Endodermal cell (in vitro differentiated cells): ENCODE measurements around the gene SERPINA5. TPM values are rescaled to one million over a fixed set of nuclear protein-coding genes. Genes with fewer than 3 reads are reported as not detected.

Source experiments
- DNase-seq: peaks from one replicate; pipeline ENCODE4 v3.0.0-alpha.2; 2017
- H3K27ac ChIP-seq: 2 replicates; pipeline ENCODE4 v1.5.1; 2013; ENCODE audit warnings: mild to moderate bottlenecking, low read depth, low read length, moderate library complexity
- H3K27me3 ChIP-seq: 2 replicates; pipeline ENCODE4 v1.6.1; 2013; ENCODE audit warnings: mild to moderate bottlenecking, low read length, moderate library complexity; ENCODE audit not compliant: insufficient read depth, control insufficient read depth, poor library complexity, severe bottlenecking
- H3K36me3 ChIP-seq: 2 replicates; pipeline ENCODE4 v1.7.0; 2013; ENCODE audit warnings: mild to moderate bottlenecking, low read length, moderate library complexity; ENCODE audit not compliant: control insufficient read depth, insufficient read depth
- H3K4me1 ChIP-seq: one replicate; pipeline ENCODE4 v1.7.0; 2013; ENCODE audit warnings: low read length; ENCODE audit not compliant: control insufficient read depth, insufficient read depth
- H3K4me3 ChIP-seq: 2 replicates; pipeline ENCODE4 v1.5.1; 2013; ENCODE audit warnings: mild to moderate bottlenecking, low read length, moderate library complexity
- H3K9ac ChIP-seq: 2 replicates; pipeline ENCODE4 v1.6.1; 2013; ENCODE audit warnings: mild to moderate bottlenecking, low read length, moderate library complexity; ENCODE audit not compliant: poor library complexity, severe bottlenecking; ENCODE audit errors: extremely low read depth
- H3K9me3 ChIP-seq: 2 replicates; pipeline ENCODE4 v1.6.1; 2013; ENCODE audit warnings: mild to moderate bottlenecking, low read length, moderate library complexity; ENCODE audit not compliant: control insufficient read depth
- H3K27ac Mint-ChIP-seq: 2 replicates; pipeline ENCODE4 v1.8.0; 2020; ENCODE audit warnings: mixed read lengths
- H3K27me3 Mint-ChIP-seq: 2 replicates; pipeline ENCODE4 v1.8.0; 2021; ENCODE audit warnings: mild to moderate bottlenecking, mixed read lengths; ENCODE audit not compliant: insufficient read depth
- H3K36me3 Mint-ChIP-seq: 2 replicates; pipeline ENCODE4 v1.8.0; 2020; ENCODE audit warnings: low read depth, mixed read lengths
- H3K4me1 Mint-ChIP-seq: 2 replicates; pipeline ENCODE4 v1.8.0; 2020; ENCODE audit warnings: mixed read lengths
- H3K4me3 Mint-ChIP-seq: 2 replicates; pipeline ENCODE4 v1.8.0; 2020; ENCODE audit warnings: mild to moderate bottlenecking, moderate library complexity, mixed read lengths
- H3K9me3 Mint-ChIP-seq: 2 replicates; pipeline ENCODE4 v1.8.0; 2020; ENCODE audit warnings: mild to moderate bottlenecking, mixed read lengths
- CTCF ChIP-seq: fragments of 200-600 bp; sonication (generic); conservative IDR thresholded peaks from 2 replicates; pipeline ENCODE4 v1.5.0; 2021; ENCODE audit warnings: antibody characterized with exemption, mild to moderate bottlenecking
- WGBS, 2 experiments: methylation state at CpG; one replicate each; pipeline versions ENCODE4 v1.1.5 to v1.1.7; 2013; ENCODE audit warnings: missing lambda C conversion rate in 2 of 2, mixed read lengths in 1 of 2; ENCODE audit not compliant: insufficient coverage in 1 of 2, insufficient read length in 1 of 2; 5-methylcytosine and 5-hydroxymethylcytosine counted together
- total RNA-seq, 2 donors: library from RNA; stranded (reverse); fragmentation: NEBNext Ultra II Directional in 1 of 2; extraction: Animal tissue kit (Norgen Biotek cat#: 25700) in 1 of 2; gene quantifications; 2 replicates in 1 of 2; 3 replicates in 1 of 2; pipeline ENCODE4 v1.2.1, GENCODE V29; 2021

Gene SERPINA5
- total RNA-seq, 2 donors from 2014 or later = 1.5 to 2.8 TPM

GRCh38 chr14:94638339-94638738 is 57.1 kb downstream of the SERPINA5 start:
- peaks cover 9% of the 10 kb centered on the region for H3K27me3 ChIP-seq
- H3K4me3 ChIP-seq = no peak overlapping the region
- no peaks in the 10 kb centered on the region for H3K4me1 Mint-ChIP-seq
- WGBS, 2 experiments = 88 to 100% methylated on average over 2 of the region's 2 CpGs
- H3K36me3 ChIP-seq = no peaks in the 10 kb centered on the region
- no peaks in the 10 kb centered on the region for H3K36me3 Mint-ChIP-seq
- no peak overlapping the region for H3K27ac Mint-ChIP-seq
- H3K9me3 Mint-ChIP-seq = no peaks in the 10 kb centered on the region
- no peak for DNase-seq
- H3K27me3 Mint-ChIP-seq = peaks cover 19% of the 10 kb centered on the region
- H3K4me1 ChIP-seq = no peaks in the 10 kb centered on the region
- no peak overlapping the region for H3K9ac ChIP-seq
- no peak for TF ChIP-seq CTCF
- no peak overlapping the region for H3K4me3 Mint-ChIP-seq
- H3K27ac ChIP-seq = no peak overlapping the region
- H3K9me3 ChIP-seq = no peaks in the 10 kb centered on the region

- Mint-ChIP-seq H3K4me3 (no peak overlapping the region), H3K4me1 (no peaks in the 10 kb centered on the region), H3K9me3 (no peaks in the 10 kb centered on the region), H3K36me3 (no peaks in the 10 kb centered on the region), H3K27ac (no peak overlapping the region), H3K27me3 (peaks cover 12% of the 10 kb centered on the region)
- Histone ChIP-seq H3K4me3 (no peak overlapping the region), H3K9me3 (no peaks in the 10 kb centered on the region), H3K36me3 (no peaks in the 10 kb centered on the region), H3K4me1 (no peaks in the 10 kb centered on the region), H3K9ac (no peak overlapping the region), H3K27ac (no peak overlapping the region), H3K27me3 (peaks cover 9% of the 10 kb centered on the region)
- no peak for TF ChIP-seq CTCF
- no peak for DNase-seq
- WGBS, 2 experiments = 90 to 98% methylated on average over 11 of the region's 11 CpGs
Measured at GRCh38 chr14:94638961-94639817, 58.0 kb downstream of the SERPINA5 start.

- H3K4me1 Mint-ChIP-seq = no peaks in the 10 kb centered on the region
- no peaks in the 10 kb centered on the region for H3K9me3 Mint-ChIP-seq
- WGBS, 2 experiments = 85 to 97% methylated on average over 4 to 10 of the region's 10 CpGs
- no peak overlapping the region for H3K27ac Mint-ChIP-seq
- no peaks in the 10 kb centered on the region for H3K27me3 ChIP-seq
- H3K4me3 Mint-ChIP-seq = no peak overlapping the region
- H3K27ac ChIP-seq = no peak overlapping the region
- no peak for DNase-seq
- no peaks in the 10 kb centered on the region for H3K9me3 ChIP-seq
- H3K36me3 ChIP-seq = no peaks in the 10 kb centered on the region
- no peak overlapping the region for H3K9ac ChIP-seq
- no peaks in the 10 kb centered on the region for H3K36me3 Mint-ChIP-seq
- TF ChIP-seq CTCF = no peak
- H3K4me3 ChIP-seq = no peak overlapping the region
- H3K4me1 ChIP-seq = no peaks in the 10 kb centered on the region
- peaks cover 8% of the 10 kb centered on the region for H3K27me3 Mint-ChIP-seq
Measured at GRCh38 chr14:94640721-94641631, 59.8 kb downstream of the SERPINA5 start.
